Measurements from ENCODE around the gene DNAJC13.

The DNAJC13 gene

GRCh38 chr3:132556508-132557159, 139.3 kb downstream of the DNAJC13 start:
- no peak overlapping the region for H3K4me3 ChIP-seq (ENCODE audit: extremely low read depth, insufficient read depth, low read length, poor library complexity, severe bottlenecking)
- no peaks in the 10 kb centered on the region for H3K36me3 ChIP-seq (ENCODE audit: control insufficient read depth, insufficient read depth, low read length)
- 84 to 93% methylated on average over 7 of the region's 8 CpGs for WGBS, 2 experiments (ENCODE audit: insufficient coverage in 2 of 2)
- H3K27ac ChIP-seq (ENCODE audit: low read depth, low read length, severe bottlenecking), result no peak overlapping the region
- no peaks in the 10 kb centered on the region for H3K9me3 ChIP-seq (ENCODE audit: control insufficient read depth, low read length)
- no peaks in the 10 kb centered on the region for H3K4me1 ChIP-seq (ENCODE audit: control insufficient read depth, insufficient read depth, low read length, poor library complexity, severe bottlenecking)

DNA sequence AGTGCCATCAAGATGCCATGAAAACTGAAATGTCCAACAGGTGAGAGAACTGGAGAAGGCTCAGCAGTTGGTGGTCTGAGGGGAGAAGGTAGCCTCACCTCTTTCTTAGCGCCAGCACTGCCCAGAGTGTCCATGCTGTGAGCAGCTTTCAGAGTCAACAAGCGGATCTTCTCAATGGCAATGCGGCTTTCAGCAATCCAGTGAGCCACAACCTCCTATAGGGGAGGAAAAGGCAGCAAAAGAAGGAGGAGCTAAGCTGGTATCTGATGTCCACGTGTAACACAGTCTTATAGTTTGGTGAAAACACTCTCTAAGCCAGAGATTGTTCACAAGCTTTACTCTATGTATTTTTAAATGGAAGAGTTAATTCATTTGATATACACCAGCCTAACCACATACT, 143.7 kb downstream of the DNAJC13 start:
- WGBS, 2 experiments (ENCODE audit: insufficient coverage in 2 of 2), result 50% methylated on average over 2 of the region's 4 CpGs; no CpG with 5 or more reads in 1 of the 2 experiments
- Histone ChIP-seq H3K27ac (ENCODE audit: low read depth, low read length, severe bottlenecking) (no peak overlapping the region), H3K4me1 (ENCODE audit: control insufficient read depth, insufficient read depth, low read length, poor library complexity, severe bottlenecking) (no peaks in the 10 kb centered on the region), H3K4me3 (ENCODE audit: extremely low read depth, insufficient read depth, low read length, poor library complexity, severe bottlenecking) (no peak overlapping the region), H3K9me3 (ENCODE audit: control insufficient read depth, low read length) (no peaks in the 10 kb centered on the region), H3K36me3 (ENCODE audit: control insufficient read depth, insufficient read depth, low read length) (no peaks in the 10 kb centered on the region)

GRCh38 chr3:132563420-132564069, 146.2 kb downstream of the DNAJC13 start:
- no CpG with 5 or more reads among the region's 4 CpGs for WGBS, 2 experiments (ENCODE audit: insufficient coverage in 2 of 2)
- Histone ChIP-seq H3K4me3 (ENCODE audit: extremely low read depth, insufficient read depth, low read length, poor library complexity, severe bottlenecking) (no peak overlapping the region), H3K27ac (ENCODE audit: low read depth, low read length, severe bottlenecking) (no peak overlapping the region), H3K4me1 (ENCODE audit: control insufficient read depth, insufficient read depth, low read length, poor library complexity, severe bottlenecking) (no peaks in the 10 kb centered on the region), H3K36me3 (ENCODE audit: control insufficient read depth, insufficient read depth, low read length) (no peaks in the 10 kb centered on the region), H3K9me3 (ENCODE audit: control insufficient read depth, low read length) (no peaks in the 10 kb centered on the region)

DNA sequence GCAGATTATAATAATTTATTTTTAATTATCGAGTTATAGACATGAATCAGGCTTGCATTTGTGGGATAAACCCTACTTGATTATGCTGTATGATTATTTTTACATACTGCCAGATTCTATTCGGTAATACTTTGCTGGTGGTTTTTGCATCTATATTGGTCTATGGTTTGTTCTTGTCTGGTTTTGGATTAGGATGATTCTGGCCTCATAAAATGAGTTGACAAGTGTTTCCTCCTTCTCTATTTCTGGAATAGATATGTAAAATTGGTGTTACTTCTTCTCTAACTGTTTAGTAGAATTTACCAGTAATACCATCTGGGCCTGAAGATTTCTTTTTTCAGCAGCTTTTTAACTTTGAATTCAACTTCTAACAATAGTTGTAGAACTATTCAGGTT, 146.8 kb downstream of the DNAJC13 start:
- Histone ChIP-seq H3K36me3 (ENCODE audit: control insufficient read depth, insufficient read depth, low read length) (no peaks in the 10 kb centered on the region), H3K4me3 (ENCODE audit: extremely low read depth, insufficient read depth, low read length, poor library complexity, severe bottlenecking) (no peak overlapping the region), H3K9me3 (ENCODE audit: control insufficient read depth, low read length) (no peaks in the 10 kb centered on the region), H3K27ac (ENCODE audit: low read depth, low read length, severe bottlenecking) (no peak overlapping the region), H3K4me1 (ENCODE audit: control insufficient read depth, insufficient read depth, low read length, poor library complexity, severe bottlenecking) (no peaks in the 10 kb centered on the region)
- no CpG with 5 or more reads among the region's 2 CpGs for WGBS, 2 experiments (ENCODE audit: insufficient coverage in 2 of 2)

DNA sequence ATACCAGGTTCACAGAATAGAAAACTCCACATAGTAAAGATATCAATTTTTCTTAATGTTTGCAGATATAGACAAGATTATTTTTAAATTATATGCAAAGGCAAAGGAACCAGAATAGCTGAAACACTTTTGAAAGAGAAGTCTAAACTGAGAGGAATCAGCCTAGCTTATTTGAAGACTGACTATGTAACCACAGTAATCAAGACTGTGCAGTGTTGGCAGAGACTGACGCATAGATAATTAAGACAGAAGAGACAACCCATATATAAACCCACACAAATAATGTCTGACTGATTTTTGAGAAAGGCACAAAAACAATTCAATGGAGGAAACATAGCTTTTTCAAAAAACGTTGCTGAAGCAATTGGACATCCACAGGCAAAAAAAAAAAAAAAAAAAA, 151.1 kb downstream of the DNAJC13 start:
- H3K4me3 ChIP-seq (ENCODE audit: extremely low read depth, insufficient read depth, low read length, poor library complexity, severe bottlenecking), result no peak overlapping the region
- no peak overlapping the region for H3K27ac ChIP-seq (ENCODE audit: low read depth, low read length, severe bottlenecking)
- H3K9me3 ChIP-seq (ENCODE audit: control insufficient read depth, low read length), result peaks cover 3% of the 10 kb centered on the region
- 100% methylated on average over 1 of the region's 2 CpGs for WGBS, 2 experiments (ENCODE audit: insufficient coverage in 2 of 2)
- peaks cover 13% of the 10 kb centered on the region for H3K36me3 ChIP-seq (ENCODE audit: control insufficient read depth, insufficient read depth, low read length)
- H3K4me1 ChIP-seq (ENCODE audit: control insufficient read depth, insufficient read depth, low read length, poor library complexity, severe bottlenecking), result no peaks in the 10 kb centered on the region

DNA sequence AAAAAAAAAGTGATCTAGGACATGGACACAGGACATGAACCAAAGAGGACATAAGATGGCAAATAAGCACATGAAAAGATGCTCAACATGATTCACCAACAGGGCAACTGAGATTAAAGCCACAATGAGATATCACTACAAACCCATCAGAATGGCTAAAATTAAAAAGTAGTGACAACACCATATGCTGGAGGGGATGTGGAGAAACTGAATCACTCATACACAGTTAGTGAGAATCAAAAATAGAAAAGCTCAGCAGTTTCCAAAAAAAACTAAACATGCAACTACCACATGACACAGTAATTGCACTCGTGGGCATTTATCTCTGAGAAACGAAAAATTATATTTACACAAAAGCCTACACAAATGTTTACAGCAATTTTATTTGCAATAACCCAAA, 151.9 kb downstream of the DNAJC13 start:
- peaks cover 13% of the 10 kb centered on the region for H3K36me3 ChIP-seq (ENCODE audit: control insufficient read depth, insufficient read depth, low read length)
- no peak overlapping the region for H3K4me3 ChIP-seq (ENCODE audit: extremely low read depth, insufficient read depth, low read length, poor library complexity, severe bottlenecking)
- WGBS, 2 experiments (ENCODE audit: insufficient coverage in 2 of 2), result 85 to 93% methylated on average over 2 of the region's 2 CpGs

GRCh38 chr3:132569580-132569979, 152.3 kb downstream of the DNAJC13 start:
- peaks cover 3% of the 10 kb centered on the region for H3K9me3 ChIP-seq (ENCODE audit: control insufficient read depth, low read length)
- H3K4me3 ChIP-seq (ENCODE audit: extremely low read depth, insufficient read depth, low read length, poor library complexity, severe bottlenecking), result no peak overlapping the region
- H3K36me3 ChIP-seq (ENCODE audit: control insufficient read depth, insufficient read depth, low read length), result peaks cover 13% of the 10 kb centered on the region
- no peaks in the 10 kb centered on the region for H3K4me1 ChIP-seq (ENCODE audit: control insufficient read depth, insufficient read depth, low read length, poor library complexity, severe bottlenecking)
- no peak overlapping the region for H3K27ac ChIP-seq (ENCODE audit: low read depth, low read length, severe bottlenecking)
- no CpG with 5 or more reads among the region's 1 CpG for WGBS, 2 experiments (ENCODE audit: insufficient coverage in 2 of 2)

More for the DNA sequence above, 151.9 kb downstream of the DNAJC13 start:
- Histone ChIP-seq H3K9me3 (ENCODE audit: control insufficient read depth, low read length) (peaks cover 3% of the 10 kb centered on the region), H3K27ac (ENCODE audit: low read depth, low read length, severe bottlenecking) (no peak overlapping the region), H3K4me1 (ENCODE audit: control insufficient read depth, insufficient read depth, low read length, poor library complexity, severe bottlenecking) (no peaks in the 10 kb centered on the region)

GRCh38 chr3:132570016-132570415, 152.7 kb downstream of the DNAJC13 start:
- Histone ChIP-seq H3K4me1 (ENCODE audit: control insufficient read depth, insufficient read depth, low read length, poor library complexity, severe bottlenecking) (no peaks in the 10 kb centered on the region), H3K27ac (ENCODE audit: low read depth, low read length, severe bottlenecking) (no peak overlapping the region), H3K36me3 (ENCODE audit: control insufficient read depth, insufficient read depth, low read length) (peaks cover 16% of the 10 kb centered on the region), H3K4me3 (ENCODE audit: extremely low read depth, insufficient read depth, low read length, poor library complexity, severe bottlenecking) (no peak overlapping the region), H3K9me3 (ENCODE audit: control insufficient read depth, low read length) (peaks cover 3% of the 10 kb centered on the region)
- no CpG with 5 or more reads among the region's 2 CpGs for WGBS, 2 experiments (ENCODE audit: insufficient coverage in 2 of 2)

DNA sequence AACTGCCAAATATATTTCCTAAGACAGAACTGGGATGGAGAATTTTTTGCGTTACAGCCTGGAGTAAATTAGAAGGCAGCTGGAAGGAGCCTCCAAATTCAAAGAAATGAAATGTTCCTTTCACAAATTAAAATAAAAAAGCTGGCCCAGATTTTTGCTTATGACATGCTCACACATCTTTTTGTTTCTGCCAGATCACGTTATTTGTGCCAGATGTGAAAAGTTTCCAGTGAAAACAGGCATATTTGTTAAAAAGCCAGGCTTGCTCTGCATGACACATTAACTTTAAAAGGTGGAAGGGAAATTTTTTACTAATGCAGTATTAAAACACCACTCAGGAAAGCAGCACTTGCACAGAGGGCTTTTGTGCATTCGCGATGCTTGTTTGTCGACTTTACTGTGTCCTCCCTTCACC, 156.5 kb downstream of the DNAJC13 start:
- Histone ChIP-seq H3K4me1 (ENCODE audit: control insufficient read depth, insufficient read depth, low read length, poor library complexity, severe bottlenecking) (no peaks in the 10 kb centered on the region), H3K36me3 (ENCODE audit: control insufficient read depth, insufficient read depth, low read length) (peaks cover 20% of the 10 kb centered on the region), H3K4me3 (ENCODE audit: extremely low read depth, insufficient read depth, low read length, poor library complexity, severe bottlenecking) (no peak overlapping the region), H3K27ac (ENCODE audit: low read depth, low read length, severe bottlenecking) (no peak overlapping the region), H3K9me3 (ENCODE audit: control insufficient read depth, low read length) (peaks cover 3% of the 10 kb centered on the region)
- 86% methylated on average over 1 of the region's 5 CpGs; no CpG with 5 or more reads in 1 of the 2 experiments for WGBS, 2 experiments (ENCODE audit: insufficient coverage in 2 of 2)

DNA sequence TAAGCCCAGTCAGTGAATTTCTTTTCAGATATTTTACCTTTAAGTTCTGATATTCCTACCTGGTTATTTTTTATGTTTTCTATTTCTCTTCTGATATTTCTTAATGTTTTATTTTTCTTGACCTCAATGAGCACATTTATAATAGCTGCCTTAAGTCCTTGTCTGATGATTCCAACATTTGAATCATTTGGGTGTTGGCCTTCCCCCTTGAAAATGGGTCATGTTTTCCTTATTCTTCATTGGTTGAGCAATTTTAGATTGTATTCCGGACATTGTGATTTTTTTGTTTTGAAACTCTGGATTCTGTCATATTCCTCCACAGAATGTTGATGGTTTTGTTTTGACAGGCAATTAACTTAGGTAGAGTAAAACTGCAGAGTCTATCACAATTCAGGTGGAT, 170.1 kb downstream of the DNAJC13 start:
- whole genome bisulfite sequencing, 2 experiments (ENCODE audit: insufficient coverage in 2 of 2), result 83% methylated on average over 1 of the region's 1 CpG; no CpG with 5 or more reads in 1 of the 2 experiments
- Histone ChIP-seq H3K36me3 (ENCODE audit: control insufficient read depth, insufficient read depth, low read length) (peaks cover 2% of the 10 kb centered on the region), H3K9me3 (ENCODE audit: control insufficient read depth, low read length) (no peaks in the 10 kb centered on the region), H3K4me1 (ENCODE audit: control insufficient read depth, insufficient read depth, low read length, poor library complexity, severe bottlenecking) (no peaks in the 10 kb centered on the region), H3K27ac (ENCODE audit: low read depth, low read length, severe bottlenecking) (no peak overlapping the region), H3K4me3 (ENCODE audit: extremely low read depth, insufficient read depth, low read length, poor library complexity, severe bottlenecking) (no peak overlapping the region)

Data from mesodermal cell (in vitro differentiated cells).